Caco-2 (cell line): Measurements from ENCODE around the gene RALGAPA1. TPM values are rescaled to one million over a fixed set of nuclear protein-coding genes. Genes with fewer than 3 reads are reported as not detected.

Experiments used
- BruUV-seq: library from RNA; stranded (reverse); fragments of 400-500 nt; replicated peaks from 2 replicates; lab custom pipeline; 2021; lab: Mats Ljungman, UMichigan
- CTCF ChIA-PET: fragments of 300-600 bp; sonication (Branson Sonifier 250); formaldehyde crosslinking; loops from one replicate; lab custom pipeline; 2022; ENCODE audit warnings: antibody characterized with exemption; lab: Charles Lee
- POLR2A ChIA-PET: fragments of 300-600 bp; sonication (Branson Sonifier 250); formaldehyde crosslinking; loops from one replicate; lab custom pipeline; 2022; ENCODE audit warnings: antibody characterized with exemption; lab: Charles Lee
- DNase-seq, 2 experiments: peaks; one replicate each; pipeline versions ENCODE4 v3.0.0 to v3.0.0-alpha.2; 2020 to 2022
- H3K27me3 ChIP-seq: replicated peaks from 2 replicates; pipeline ENCODE4 v1.6.0; 2011; ENCODE audit warnings: low read length; ENCODE audit not compliant: control insufficient read depth, insufficient read depth
- H3K36me3 ChIP-seq: 2 replicates; pipeline ENCODE4 v1.5.1; 2011; ENCODE audit warnings: low read length; ENCODE audit not compliant: control insufficient read depth, insufficient read depth
- H3K4me1 ChIP-seq: fragments of 250-450 bp; sonication (Bioruptor Pico); 2 replicates; pipeline ENCODE4 v1.5.1; 2020; ENCODE audit warnings: mild to moderate bottlenecking
- H3K4me3 ChIP-seq: 2 replicates; pipeline ENCODE4 v1.5.1; 2011; ENCODE audit warnings: low read depth, mild to moderate bottlenecking, control low read depth, low read length
- H3K9me3 ChIP-seq: fragments of 250-450 bp; sonication (Bioruptor Pico); 2 replicates; pipeline ENCODE4 v1.5.1; 2020; ENCODE audit warnings: mild to moderate bottlenecking, moderate library complexity
- H3K27ac Mint-ChIP-seq: one replicate; pipeline ENCODE4 v1.8.0; 2022; ENCODE audit warnings: mixed read lengths; ENCODE audit not compliant: unreplicated experiment
- H3K27me3 Mint-ChIP-seq: one replicate; pipeline ENCODE4 v1.8.0; 2022; ENCODE audit warnings: mixed read lengths; ENCODE audit not compliant: insufficient read depth, unreplicated experiment
- H3K36me3 Mint-ChIP-seq: one replicate; pipeline ENCODE4 v1.8.0; 2022; ENCODE audit warnings: mild to moderate bottlenecking, mixed read lengths; ENCODE audit not compliant: insufficient read depth, unreplicated experiment
- H3K4me1 Mint-ChIP-seq: one replicate; pipeline ENCODE4 v1.8.0; 2022; ENCODE audit warnings: low read depth, mixed read lengths; ENCODE audit not compliant: unreplicated experiment
- H3K4me3 Mint-ChIP-seq: one replicate; pipeline ENCODE4 v1.8.0; 2022; ENCODE audit warnings: mild to moderate bottlenecking, moderate library complexity, mixed read lengths; ENCODE audit not compliant: unreplicated experiment
- H3K9me3 Mint-ChIP-seq: one replicate; pipeline ENCODE4 v1.8.0; 2022; ENCODE audit warnings: mixed read lengths; ENCODE audit not compliant: unreplicated experiment
- intact Hi-C: fragments of 100-400 bp; cut with micrococcal nuclease; formaldehyde crosslinking; loops from one replicate; pipeline ENCODE4 v1.10.0; 2022; ENCODE audit not compliant: unreplicated experiment
- total RNA-seq: library from RNA; stranded (reverse); gene quantifications from 2 replicates; pipeline ENCODE4 v1.2.3, GENCODE V29; 2022
- TF ChIP-seq, protein P1 (sequence below), 2 experiments: fragments of 200-600 bp in 1 of 2; IDR thresholded peaks; 1 replicate in 1 of 2; 2 replicates in 1 of 2; pipeline versions ENCODE4 v1.5.1 to v1.8.0; 2011 to 2022; ENCODE audit warnings: antibody characterized with exemption in 1 of 2, control low read depth in 1 of 2, inconsistent platforms in 1 of 2, low read depth in 1 of 2, low read length in 1 of 2, mild to moderate bottlenecking in 1 of 2, moderate library complexity in 1 of 2; ENCODE audit not compliant: insufficient read depth in 1 of 2, severe bottlenecking in 1 of 2, unreplicated experiment in 1 of 2

Gene RALGAPA1
- total RNA-seq, 1 experiment from 2014 or later: 28.9 TPM

DNA sequence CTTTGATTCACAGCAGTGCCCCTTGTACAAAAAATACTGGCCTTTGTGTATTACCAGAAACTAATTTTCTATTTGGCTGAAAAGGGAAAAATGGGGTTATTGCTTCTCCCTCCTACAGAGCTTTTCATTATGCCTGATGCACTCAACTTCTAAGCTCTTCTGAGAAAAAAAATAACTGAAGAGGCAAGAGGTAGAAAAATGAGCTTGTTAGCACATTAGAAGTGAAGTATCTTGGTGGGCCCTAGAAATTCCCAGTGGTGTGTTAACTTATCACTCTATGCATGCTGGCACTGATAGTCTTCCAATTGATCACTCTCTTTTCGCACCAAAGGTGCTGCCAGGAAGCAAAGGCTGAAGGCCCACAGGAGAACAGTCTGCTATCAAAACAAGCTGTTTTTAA lies 258.0 kb downstream of the RALGAPA1 start:
- DNase-seq: no peak
- BruUV-seq: no TSS peak
- intact Hi-C loops: no loop called here
- Mint-ChIP-seq H3K9me3 (no peaks in the 10 kb centered on the region), H3K4me3 (no peak overlapping the region), H3K27me3 (no peaks in the 10 kb centered on the region), H3K4me1 (no peaks in the 10 kb centered on the region), H3K36me3 (no peaks in the 10 kb centered on the region), H3K27ac (no peak overlapping the region)
- ChIA-PET POLR2A (no interaction called here), CTCF (no interaction called here)
- Histone ChIP-seq H3K4me3 (no peak overlapping the region), H3K27me3 (no peaks in the 10 kb centered on the region), H3K9me3 (no peaks in the 10 kb centered on the region), H3K36me3 (no peaks in the 10 kb centered on the region), H3K4me1 (no peaks in the 10 kb centered on the region)
- TF ChIP-seq, protein P1, sequence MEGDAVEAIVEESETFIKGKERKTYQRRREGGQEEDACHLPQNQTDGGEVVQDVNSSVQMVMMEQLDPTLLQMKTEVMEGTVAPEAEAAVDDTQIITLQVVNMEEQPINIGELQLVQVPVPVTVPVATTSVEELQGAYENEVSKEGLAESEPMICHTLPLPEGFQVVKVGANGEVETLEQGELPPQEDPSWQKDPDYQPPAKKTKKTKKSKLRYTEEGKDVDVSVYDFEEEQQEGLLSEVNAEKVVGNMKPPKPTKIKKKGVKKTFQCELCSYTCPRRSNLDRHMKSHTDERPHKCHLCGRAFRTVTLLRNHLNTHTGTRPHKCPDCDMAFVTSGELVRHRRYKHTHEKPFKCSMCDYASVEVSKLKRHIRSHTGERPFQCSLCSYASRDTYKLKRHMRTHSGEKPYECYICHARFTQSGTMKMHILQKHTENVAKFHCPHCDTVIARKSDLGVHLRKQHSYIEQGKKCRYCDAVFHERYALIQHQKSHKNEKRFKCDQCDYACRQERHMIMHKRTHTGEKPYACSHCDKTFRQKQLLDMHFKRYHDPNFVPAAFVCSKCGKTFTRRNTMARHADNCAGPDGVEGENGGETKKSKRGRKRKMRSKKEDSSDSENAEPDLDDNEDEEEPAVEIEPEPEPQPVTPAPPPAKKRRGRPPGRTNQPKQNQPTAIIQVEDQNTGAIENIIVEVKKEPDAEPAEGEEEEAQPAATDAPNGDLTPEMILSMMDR (IDR thresholded peaks at IDR 0.05; ENCODE audit: insufficient read depth in 1 of 2, low read depth in 1 of 2, low read length in 1 of 2, severe bottlenecking in 1 of 2, unreplicated experiment in 1 of 2): no peak

DNA sequence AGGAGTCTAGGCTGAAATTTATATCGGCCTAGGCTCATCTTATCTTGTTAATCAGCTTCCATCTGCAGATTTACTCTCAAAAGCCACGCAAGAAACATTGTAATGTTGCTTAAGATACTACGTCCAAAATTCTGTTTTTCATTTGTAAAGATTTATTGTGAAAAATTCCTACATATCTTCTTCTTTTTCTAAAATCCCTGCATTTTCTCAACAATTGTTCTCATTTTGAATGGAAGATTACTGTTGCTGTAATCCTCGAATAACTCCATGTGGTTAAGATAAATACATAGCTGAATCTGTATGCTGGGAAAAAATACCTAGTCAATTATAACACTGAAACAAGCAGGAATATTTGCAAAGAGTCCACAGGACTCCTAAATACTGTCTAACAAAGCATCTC lies 259.5 kb downstream of the RALGAPA1 start:
- no peak overlapping the region for H3K4me3 ChIP-seq
- H3K27ac Mint-ChIP-seq: no peak overlapping the region
- CTCF ChIA-PET: no interaction called here
- POLR2A ChIA-PET: no interaction called here
- no peaks in the 10 kb centered on the region for H3K4me1 Mint-ChIP-seq
- no peaks in the 10 kb centered on the region for H3K27me3 ChIP-seq
- intact Hi-C loops: no loop called here
- no peaks in the 10 kb centered on the region for H3K36me3 Mint-ChIP-seq
- H3K9me3 Mint-ChIP-seq: no peaks in the 10 kb centered on the region
- BruUV-seq: no TSS peak
- H3K27me3 Mint-ChIP-seq: no peaks in the 10 kb centered on the region
- DNase-seq: no peak
- H3K9me3 ChIP-seq: no peaks in the 10 kb centered on the region
- TF ChIP-seq, protein P1 (IDR thresholded peaks at IDR 0.05; ENCODE audit: insufficient read depth in 1 of 2, low read depth in 1 of 2, low read length in 1 of 2, severe bottlenecking in 1 of 2, unreplicated experiment in 1 of 2): no peak
- no peaks in the 10 kb centered on the region for H3K4me1 ChIP-seq
- no peak overlapping the region for H3K4me3 Mint-ChIP-seq
- H3K36me3 ChIP-seq: no peaks in the 10 kb centered on the region

DNA sequence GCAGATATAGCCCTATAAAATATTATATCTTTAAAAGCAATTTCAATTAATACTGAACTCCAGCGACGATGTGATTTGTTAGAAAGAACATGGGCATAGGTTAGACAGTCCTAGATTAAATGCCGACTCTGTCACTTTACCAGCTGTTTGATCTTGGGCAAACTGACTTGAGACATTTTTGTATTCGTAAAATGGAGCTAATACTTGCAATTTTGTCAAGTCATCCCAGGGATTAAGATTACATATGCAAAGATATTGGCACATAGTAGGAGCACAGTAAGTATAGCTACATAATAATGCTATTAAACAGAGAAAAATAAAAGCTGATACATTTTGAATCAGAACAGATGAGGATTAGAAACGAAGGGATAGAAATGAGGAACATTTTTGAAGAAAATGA lies 266.1 kb downstream of the RALGAPA1 start:
- CTCF ChIA-PET: no interaction called here
- Histone ChIP-seq H3K36me3 (no peaks in the 10 kb centered on the region), H3K4me3 (no peak overlapping the region), H3K4me1 (no peaks in the 10 kb centered on the region), H3K9me3 (no peaks in the 10 kb centered on the region), H3K27me3 (no peaks in the 10 kb centered on the region)
- TF ChIP-seq, protein P1 (IDR thresholded peaks at IDR 0.05; ENCODE audit: insufficient read depth in 1 of 2, low read depth in 1 of 2, low read length in 1 of 2, severe bottlenecking in 1 of 2, unreplicated experiment in 1 of 2): no peak
- intact Hi-C loops: no loop called here
- no peak overlapping the region for H3K4me3 Mint-ChIP-seq
- DNase-seq: no peak
- H3K36me3 Mint-ChIP-seq: no peaks in the 10 kb centered on the region
- BruUV-seq: no TSS peak
- POLR2A ChIA-PET: interaction anchor here (0.6 kb wide), 1 partner anchor 250 kb away, joined by 5 read pairs; no protein-coding TSS in a partner anchor
- H3K27me3 Mint-ChIP-seq: no peaks in the 10 kb centered on the region
- H3K9me3 Mint-ChIP-seq: no peaks in the 10 kb centered on the region
- no peaks in the 10 kb centered on the region for H3K4me1 Mint-ChIP-seq
- H3K27ac Mint-ChIP-seq: no peak overlapping the region
